IMR-90 (cell line): ENCODE measurements around the gene DCLRE1A. TPM values are rescaled to one million over a fixed set of nuclear protein-coding genes. Genes with fewer than 3 reads are reported as not detected.

Experiments used
- ATAC-seq: fragments of 200-7000 bp; cut with Tn5 transposase; 2 replicates; pipeline ENCODE4 v1.9.1; 2020; ENCODE audit warnings: low read depth, mild to moderate bottlenecking, moderate library complexity
- BruUV-seq: library from RNA; stranded (reverse); fragments of 400-500 nt; replicated peaks from 2 replicates; lab custom pipeline; 2021; lab: Mats Ljungman, UMichigan
- CTCF ChIA-PET: fragments of 300-600 bp; formaldehyde crosslinking; extraction: SDS; loops from one replicate; lab custom pipeline; 2021; ENCODE audit warnings: antibody characterized with exemption; lab: Yijun Ruan, JAX
- POLR2A ChIA-PET: fragments of 300-600 bp; sonication (Branson Sonifier 250); formaldehyde crosslinking; loops from one replicate; lab custom pipeline; 2022; ENCODE audit warnings: antibody characterized with exemption; ENCODE audit not compliant: unreplicated experiment; lab: Charles Lee
- DNase-seq: peaks from one replicate; pipeline ENCODE4 v3.0.0; 2013
- H2AFZ ChIP-seq: replicated peaks from 2 replicates; pipeline ENCODE3; 2013; ENCODE audit warnings: low read length, mild to moderate bottlenecking; ENCODE audit not compliant: poor library complexity
- H2AK5ac ChIP-seq: 2 replicates; pipeline ENCODE4 v1.6.1; 2013; ENCODE audit warnings: low read depth, low read length, inconsistent platforms
- H2AK9ac ChIP-seq: replicated peaks from 2 replicates; pipeline ENCODE3; 2013; ENCODE audit warnings: mild to moderate bottlenecking, low read depth, low read length, moderate library complexity; ENCODE audit not compliant: poor library complexity
- H2BK120ac ChIP-seq: 2 replicates; pipeline ENCODE4 v1.6.1; 2013; ENCODE audit warnings: low read depth, low read length, inconsistent platforms
- H2BK15ac ChIP-seq: 3 replicates; pipeline ENCODE4 v1.6.1; 2013; ENCODE audit warnings: low read depth, low read length, inconsistent platforms
- H2BK20ac ChIP-seq: 2 replicates; pipeline ENCODE4 v1.6.1; 2013; ENCODE audit warnings: low read depth, mild to moderate bottlenecking, inconsistent platforms, low read length, moderate library complexity
- H2BK5ac ChIP-seq: 2 replicates; pipeline ENCODE4 v1.6.1; 2013; ENCODE audit warnings: mild to moderate bottlenecking, low read depth, low read length, inconsistent platforms; ENCODE audit not compliant: poor library complexity, severe bottlenecking
- H3K14ac ChIP-seq: replicated peaks from 2 replicates; pipeline ENCODE4 v1.6.1; 2013; ENCODE audit warnings: low read depth, low read length, inconsistent platforms
- H3K18ac ChIP-seq: 2 replicates; pipeline ENCODE4 v1.6.1; 2013; ENCODE audit warnings: low read depth, low read length, control low read depth
- H3K23ac ChIP-seq: 2 replicates; pipeline ENCODE4 v1.6.1; 2013; ENCODE audit warnings: low read depth, low read length, inconsistent platforms
- H3K27ac ChIP-seq: 2 replicates; pipeline ENCODE4 v1.5.1; 2013; ENCODE audit warnings: mild to moderate bottlenecking, control low read depth, low read length; ENCODE audit not compliant: insufficient read depth
- H3K27me3 ChIP-seq: 2 replicates; pipeline ENCODE4 v1.6.1; 2013; ENCODE audit warnings: low read length; ENCODE audit not compliant: control insufficient read depth, insufficient read depth
- H3K36me3 ChIP-seq: 2 replicates; pipeline ENCODE4 v1.6.1; 2013; ENCODE audit warnings: low read length, mixed read lengths; ENCODE audit not compliant: control insufficient read depth, insufficient read depth
- H3K4ac ChIP-seq: 2 replicates; pipeline ENCODE4 v1.6.1; 2013; ENCODE audit warnings: low read depth, low read length, inconsistent platforms
- H3K4me1 ChIP-seq: 2 replicates; pipeline ENCODE4 v1.6.1; 2013; ENCODE audit warnings: low read length, mixed read lengths; ENCODE audit not compliant: control insufficient read depth, insufficient read depth
- H3K4me2 ChIP-seq: 2 replicates; pipeline ENCODE4 v1.6.1; 2013; ENCODE audit warnings: low read depth, mild to moderate bottlenecking, control low read depth, low read length, moderate library complexity
- H3K4me3 ChIP-seq: 2 replicates; pipeline ENCODE4 v1.5.1; 2013; ENCODE audit warnings: low read depth, mild to moderate bottlenecking, control low read depth, low read length, moderate library complexity; ENCODE audit not compliant: insufficient read depth
- H3K56ac ChIP-seq: 2 replicates; pipeline ENCODE4 v1.6.1; 2013; ENCODE audit warnings: low read length, inconsistent platforms; ENCODE audit not compliant: insufficient read depth; ENCODE audit errors: extremely low read depth
- H3K79me1 ChIP-seq, 2 experiments: 2 replicates each; pipeline ENCODE4 v1.6.1; 2013; ENCODE audit warnings: low read length in 2 of 2, inconsistent platforms in 1 of 2, low read depth in 1 of 2
- H3K9ac ChIP-seq: 2 replicates; pipeline ENCODE4 v1.6.1; 2013; ENCODE audit warnings: low read depth, low read length, control low read depth
- H3K9me1 ChIP-seq: 2 replicates; pipeline ENCODE4 v1.6.1; 2013; ENCODE audit warnings: low read length, inconsistent platforms; ENCODE audit not compliant: insufficient read depth
- H3K9me3 ChIP-seq: 2 replicates; pipeline ENCODE4 v1.6.1; 2013; ENCODE audit warnings: low read length; ENCODE audit not compliant: control insufficient read depth, insufficient read depth
- H4K20me1 ChIP-seq: 2 replicates; pipeline ENCODE4 v1.6.1; 2013; ENCODE audit warnings: low read length, inconsistent platforms; ENCODE audit not compliant: insufficient read depth
- H4K5ac ChIP-seq: 2 replicates; pipeline ENCODE4 v1.6.1; 2013; ENCODE audit warnings: mild to moderate bottlenecking, low read depth, low read length, control low read depth
- H4K8ac ChIP-seq, 2 experiments: 2 replicates each; pipeline ENCODE4 v1.6.1; 2013; ENCODE audit warnings: low read depth in 2 of 2, low read length in 2 of 2, control low read depth in 1 of 2, inconsistent platforms in 1 of 2
- H4K91ac ChIP-seq: 2 replicates; pipeline ENCODE4 v1.6.1; 2013; ENCODE audit warnings: low read depth, low read length, inconsistent platforms; ENCODE audit not compliant: insufficient read depth
- BHLHE40 ChIP-seq: fragments of 150-350 bp; IDR thresholded peaks from 2 replicates; pipeline ENCODE4 v1.6.1; 2016; ENCODE audit warnings: mild to moderate bottlenecking, low read depth, low read length
- NFE2L2 ChIP-seq: fragments of 150-350 bp; IDR thresholded peaks from 2 replicates; pipeline ENCODE4 v1.6.1; 2016; ENCODE audit warnings: low read depth, mild to moderate bottlenecking, low read length
- dilution Hi-C: fragments of 300-500 bp; cut with HindIII; formaldehyde crosslinking; loops from one replicate; pipeline ENCODE4 v1.14.3; 2018; ENCODE audit warnings: low sequenced_read_pairs; ENCODE audit not compliant: unreplicated experiment
- in situ Hi-C: fragments of 300-500 bp; cut with MboI; formaldehyde crosslinking; loops from 3 replicates; pipeline ENCODE4 v1.14.3; 2019; ENCODE audit warnings: low sequenced_read_pairs, inconsistent platforms, mixed read lengths
- intact Hi-C: fragments of 100-400 bp; cut with micrococcal nuclease; formaldehyde crosslinking; loops from 2 replicates; pipeline ENCODE4 v1.10.0; 2022
- polyA plus RNA-seq, 3 experiments: library from polyadenylated mRNA; depleted of rRNA; stranded (reverse); fragments of >200 nt; gene quantifications; 2 replicates each; pipeline ENCODE4 v1.2.3, GENCODE V29; 2012; ENCODE audit warnings: low replicate concordance in 1 of 3
- total RNA-seq: library from RNA; depleted of rRNA; stranded (reverse); fragments of >200 nt; gene quantifications from 2 replicates; pipeline ENCODE4 v1.2.3, GENCODE V29; 2012

Gene DCLRE1A
- total and polyA plus RNA-seq, 2 of the 4 experiments (the other 2 are of a cell fraction): 3.1 to 6.3 TPM

DNA sequence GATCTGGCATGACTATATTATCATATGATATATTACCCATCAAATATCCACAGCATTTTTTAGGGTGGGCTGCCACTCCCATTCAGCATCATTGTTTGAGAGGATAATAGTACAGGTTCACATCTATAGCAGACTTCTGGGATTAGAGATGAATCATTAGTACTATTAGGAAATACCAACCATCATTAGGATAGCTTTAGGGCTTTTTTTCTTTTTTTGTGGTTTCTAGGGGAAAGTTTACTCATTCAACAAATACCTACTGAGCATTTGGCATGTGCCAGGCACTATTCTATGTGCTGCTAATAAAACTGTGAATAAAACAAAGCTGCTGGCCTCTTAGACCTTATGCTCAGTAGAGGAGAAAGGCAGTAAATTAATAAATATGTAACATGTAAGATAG is 41.1 kb upstream of the DCLRE1A start:
- ChIA-PET CTCF (no interaction called here), POLR2A (no interaction called here)
- Histone ChIP-seq H3K23ac (no peak overlapping the region), H3K4ac (no peak overlapping the region), H4K20me1 (no peaks in the 10 kb centered on the region), H3K27me3 (no peaks in the 10 kb centered on the region), H4K5ac (no peak overlapping the region), H2AK5ac (no peak overlapping the region), H3K27ac (no peak overlapping the region), H2AK9ac (no peak overlapping the region), H3K9me3 (no peaks in the 10 kb centered on the region), H3K4me2 (no peak overlapping the region), H3K9ac (no peak overlapping the region), H3K56ac (no peak overlapping the region), H2AFZ (no peak overlapping the region), H2BK20ac (no peak overlapping the region), H3K79me1 (peaks cover 3% of the 10 kb centered on the region in 2 experiments; a peak in 1 of 4 replicates), H2BK5ac (no peak overlapping the region), H3K18ac (no peak overlapping the region), H3K36me3 (peaks cover 3% of the 10 kb centered on the region; the same call in 1 of the 2 replicates), H4K8ac (no peak overlapping the region), H3K4me3 (no peak overlapping the region), H3K9me1 (peaks cover 2% of the 10 kb centered on the region; the same call in 1 of the 2 replicates), H4K91ac (no peak overlapping the region), H3K4me1 (0 out of 2 replicates have a peak, but pooled peaks cover 2% of the 10 kb centered on the region), H2BK120ac (no peak overlapping the region), H2BK15ac (no peak overlapping the region), H3K14ac (no peak overlapping the region)
- ATAC-seq (peak; percentile 60), DNase-seq (peak; percentile 47)
- dilution Hi-C loops (no loop called here), intact Hi-C loops (no loop called here), in situ Hi-C loops (no loop called here)
- peak; percentile 93 for TF ChIP-seq BHLHE40
- no peak for TF ChIP-seq NFE2L2
- no TSS peak for BruUV-seq
